ENCODE measurements around the gene ST7. TPM values are rescaled to one million over a fixed set of nuclear protein-coding genes. Genes with fewer than 3 reads are reported as not detected.

ST7 gene
- total and polyA plus RNA-seq, 2 of the 13 experiments (the other 11 are each of a cell fraction or from before 2014, with no cell fraction given), result 17.3 to 23.5 TPM

DNA sequence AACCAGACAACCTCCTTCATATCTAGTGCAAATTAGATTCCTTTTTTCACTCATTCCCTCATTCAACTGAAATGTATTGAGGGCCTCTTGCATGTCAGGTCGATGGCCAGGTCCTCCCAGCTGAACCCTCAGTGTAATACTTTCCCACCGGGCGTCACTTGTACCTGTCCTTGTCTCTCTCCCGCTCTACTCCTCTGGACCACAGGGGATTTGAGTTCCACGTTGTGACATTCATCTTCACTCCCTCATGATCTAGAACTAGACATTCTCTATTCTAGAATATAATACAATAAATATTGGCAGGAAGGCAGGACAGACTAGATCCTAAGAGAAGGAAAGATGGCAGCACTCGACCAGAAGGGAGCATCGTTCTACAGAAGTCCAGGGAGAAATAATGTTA lies 285.6 kb downstream of the ST7 start (continued):
- TF ChIP-seq, protein P1, sequence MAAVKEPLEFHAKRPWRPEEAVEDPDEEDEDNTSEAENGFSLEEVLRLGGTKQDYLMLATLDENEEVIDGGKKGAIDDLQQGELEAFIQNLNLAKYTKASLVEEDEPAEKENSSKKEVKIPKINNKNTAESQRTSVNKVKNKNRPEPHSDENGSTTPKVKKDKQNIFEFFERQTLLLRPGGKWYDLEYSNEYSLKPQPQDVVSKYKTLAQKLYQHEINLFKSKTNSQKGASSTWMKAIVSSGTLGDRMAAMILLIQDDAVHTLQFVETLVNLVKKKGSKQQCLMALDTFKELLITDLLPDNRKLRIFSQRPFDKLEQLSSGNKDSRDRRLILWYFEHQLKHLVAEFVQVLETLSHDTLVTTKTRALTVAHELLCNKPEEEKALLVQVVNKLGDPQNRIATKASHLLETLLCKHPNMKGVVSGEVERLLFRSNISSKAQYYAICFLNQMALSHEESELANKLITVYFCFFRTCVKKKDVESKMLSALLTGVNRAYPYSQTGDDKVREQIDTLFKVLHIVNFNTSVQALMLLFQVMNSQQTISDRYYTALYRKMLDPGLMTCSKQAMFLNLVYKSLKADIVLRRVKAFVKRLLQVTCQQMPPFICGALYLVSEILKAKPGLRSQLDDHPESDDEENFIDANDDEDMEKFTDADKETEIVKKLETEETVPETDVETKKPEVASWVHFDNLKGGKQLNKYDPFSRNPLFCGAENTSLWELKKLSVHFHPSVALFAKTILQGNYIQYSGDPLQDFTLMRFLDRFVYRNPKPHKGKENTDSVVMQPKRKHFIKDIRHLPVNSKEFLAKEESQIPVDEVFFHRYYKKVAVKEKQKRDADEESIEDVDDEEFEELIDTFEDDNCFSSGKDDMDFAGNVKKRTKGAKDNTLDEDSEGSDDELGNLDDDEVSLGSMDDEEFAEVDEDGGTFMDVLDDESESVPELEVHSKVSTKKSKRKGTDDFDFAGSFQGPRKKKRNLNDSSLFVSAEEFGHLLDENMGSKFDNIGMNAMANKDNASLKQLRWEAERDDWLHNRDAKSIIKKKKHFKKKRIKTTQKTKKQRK (IDR thresholded peaks at IDR 0.05; ENCODE audit: low read length), result no peak
- TF ChIP-seq, protein P2, sequence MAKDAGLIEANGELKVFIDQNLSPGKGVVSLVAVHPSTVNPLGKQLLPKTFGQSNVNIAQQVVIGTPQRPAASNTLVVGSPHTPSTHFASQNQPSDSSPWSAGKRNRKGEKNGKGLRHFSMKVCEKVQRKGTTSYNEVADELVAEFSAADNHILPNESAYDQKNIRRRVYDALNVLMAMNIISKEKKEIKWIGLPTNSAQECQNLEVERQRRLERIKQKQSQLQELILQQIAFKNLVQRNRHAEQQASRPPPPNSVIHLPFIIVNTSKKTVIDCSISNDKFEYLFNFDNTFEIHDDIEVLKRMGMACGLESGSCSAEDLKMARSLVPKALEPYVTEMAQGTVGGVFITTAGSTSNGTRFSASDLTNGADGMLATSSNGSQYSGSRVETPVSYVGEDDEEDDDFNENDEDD (CRISPR knock-in tag; IDR thresholded peaks at IDR 0.05; ENCODE audit: borderline replicate concordance), result no peak
- TF ChIP-seq ZNF644 (CRISPR knock-in tag; IDR thresholded peaks at IDR 0.05; ENCODE audit: low read depth) (no peak), ZNF253 (CRISPR knock-in tag; IDR thresholded peaks at IDR 0.05; ENCODE audit: borderline replicate concordance) (no peak), HES4 (CRISPR knock-in tag; IDR thresholded peaks at IDR 0.05; ENCODE audit: borderline replicate concordance) (no peak), ZNF326 (CRISPR knock-in tag; IDR thresholded peaks at IDR 0.05; ENCODE audit: borderline replicate concordance) (no peak), ZNF552 (CRISPR knock-in tag; IDR thresholded peaks at IDR 0.05; ENCODE audit: borderline replicate concordance) (no peak)

DNA sequence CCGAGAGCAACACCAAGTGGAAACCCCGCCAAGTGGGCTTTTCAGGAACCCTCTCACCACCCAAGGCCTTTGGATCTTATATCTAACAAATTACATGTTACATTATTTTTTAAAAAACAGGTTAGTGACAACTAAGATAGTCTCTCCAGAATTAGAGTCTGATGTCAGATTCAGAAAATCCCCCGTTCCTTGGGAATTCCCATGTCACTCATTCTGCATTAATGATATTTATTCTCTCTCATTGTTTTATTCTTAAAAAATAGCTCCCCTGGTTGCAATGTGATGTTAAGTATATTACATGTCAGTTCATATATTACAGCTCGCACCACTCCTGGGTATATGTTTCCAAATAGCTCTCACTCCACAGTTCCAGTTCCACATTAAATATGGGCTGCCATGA lies 287.8 kb downstream of the ST7 start:
- no peak overlapping the region for H3K4me3 ChIP-seq (replicated peaks in 1 of 3; ENCODE audit: insufficient read depth in 1 of 3, low read depth in 2 of 3, low read length in 3 of 3)
- no peak overlapping the region for H3K9ac ChIP-seq (ENCODE audit: insufficient read depth, low read depth, low read length)
- FAIRE-seq (no peak), DNase-seq (ENCODE audit: low spot score) (no peak), ATAC-seq (no peak)
- BruUV-seq (replicated peaks), result no TSS peak
- POLR2A ChIA-PET, result no interaction called here
- 0 out of 5 replicates have a peak, but pooled peaks cover 0 to 6% of the 10 kb centered on the region in 2 experiments for H3K27me3 ChIP-seq (ENCODE audit: control insufficient read depth in 1 of 2, insufficient read depth in 2 of 2, low read length in 2 of 2)
- H3K36me3 ChIP-seq (replicated peaks in 1 of 2; ENCODE audit: control insufficient read depth in 1 of 2, insufficient read depth in 2 of 2, low read length in 2 of 2), result no peaks in the 10 kb centered on the region
- no peaks in the 10 kb centered on the region for H3K9me3 ChIP-seq (ENCODE audit: low read length)
- in situ Hi-C loops (cut with HindIII; ENCODE audit: extremely low pct_ligation_motif_present, low pct_unique_long_range_greater_than_20kb) (no loop called here), intact Hi-C loops (cut with micrococcal nuclease; ENCODE audit: unreplicated experiment) (no loop called here)
- no peak overlapping the region for H3K4me2 ChIP-seq (ENCODE audit: low read depth, low read length)
- no peak overlapping the region for H3K27ac ChIP-seq (ENCODE audit: extremely low read length, insufficient read depth, low read length)
- CTCF ChIA-PET (ENCODE audit: low intra/inter-chr PET ratio, low total read pairs), result no interaction called here
- no peaks in the 10 kb centered on the region for H3K4me1 ChIP-seq (ENCODE audit: insufficient read depth, low read length)
- no peaks in the 10 kb centered on the region for H4K20me1 ChIP-seq (ENCODE audit: insufficient read depth, low read length)
- WGBS (ENCODE audit: low lambda C conversion rate), result 40% methylated on average over 4 of the region's 4 CpGs
- no peaks in the 10 kb centered on the region for H3K79me2 ChIP-seq (ENCODE audit: insufficient read depth, low read length)
- no peak overlapping the region for H2AFZ ChIP-seq (ENCODE audit: low read length)
- TF ChIP-seq, protein P3, sequence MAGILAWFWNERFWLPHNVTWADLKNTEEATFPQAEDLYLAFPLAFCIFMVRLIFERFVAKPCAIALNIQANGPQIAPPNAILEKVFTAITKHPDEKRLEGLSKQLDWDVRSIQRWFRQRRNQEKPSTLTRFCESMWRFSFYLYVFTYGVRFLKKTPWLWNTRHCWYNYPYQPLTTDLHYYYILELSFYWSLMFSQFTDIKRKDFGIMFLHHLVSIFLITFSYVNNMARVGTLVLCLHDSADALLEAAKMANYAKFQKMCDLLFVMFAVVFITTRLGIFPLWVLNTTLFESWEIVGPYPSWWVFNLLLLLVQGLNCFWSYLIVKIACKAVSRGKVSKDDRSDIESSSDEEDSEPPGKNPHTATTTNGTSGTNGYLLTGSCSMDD (CRISPR knock-in tag; IDR thresholded peaks at IDR 0.05), result no peak
- TF ChIP-seq LCORL (IDR thresholded peaks at IDR 0.05) (no peak), LCORL (CRISPR knock-in tag; IDR thresholded peaks at IDR 0.05) (no peak), ZNF724P (CRISPR knock-in tag; IDR thresholded peaks at IDR 0.05; ENCODE audit: borderline replicate concordance) (no peak), ZBTB42 (CRISPR knock-in tag; IDR thresholded peaks at IDR 0.05) (no peak), ZNF556 (CRISPR knock-in tag; IDR thresholded peaks at IDR 0.05; ENCODE audit: borderline replicate concordance) (no peak), HNF4A (CRISPR knock-in tag; IDR thresholded peaks at IDR 0.05) (no peak), ZBTB20 (CRISPR knock-in tag; IDR thresholded peaks at IDR 0.05; ENCODE audit: borderline replicate concordance, low read depth) (no peak), ZMYM2 (CRISPR knock-in tag; IDR thresholded peaks at IDR 0.05) (no peak)
- TF ChIP-seq, protein P4, sequence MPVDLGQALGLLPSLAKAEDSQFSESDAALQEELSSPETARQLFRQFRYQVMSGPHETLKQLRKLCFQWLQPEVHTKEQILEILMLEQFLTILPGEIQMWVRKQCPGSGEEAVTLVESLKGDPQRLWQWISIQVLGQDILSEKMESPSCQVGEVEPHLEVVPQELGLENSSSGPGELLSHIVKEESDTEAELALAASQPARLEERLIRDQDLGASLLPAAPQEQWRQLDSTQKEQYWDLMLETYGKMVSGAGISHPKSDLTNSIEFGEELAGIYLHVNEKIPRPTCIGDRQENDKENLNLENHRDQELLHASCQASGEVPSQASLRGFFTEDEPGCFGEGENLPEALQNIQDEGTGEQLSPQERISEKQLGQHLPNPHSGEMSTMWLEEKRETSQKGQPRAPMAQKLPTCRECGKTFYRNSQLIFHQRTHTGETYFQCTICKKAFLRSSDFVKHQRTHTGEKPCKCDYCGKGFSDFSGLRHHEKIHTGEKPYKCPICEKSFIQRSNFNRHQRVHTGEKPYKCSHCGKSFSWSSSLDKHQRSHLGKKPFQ (CRISPR knock-in tag; IDR thresholded peaks at IDR 0.05; ENCODE audit: insufficient replicate concordance), result no peak
